ENCODE data around the gene RAB22A.

Gene RAB22A

DNA sequence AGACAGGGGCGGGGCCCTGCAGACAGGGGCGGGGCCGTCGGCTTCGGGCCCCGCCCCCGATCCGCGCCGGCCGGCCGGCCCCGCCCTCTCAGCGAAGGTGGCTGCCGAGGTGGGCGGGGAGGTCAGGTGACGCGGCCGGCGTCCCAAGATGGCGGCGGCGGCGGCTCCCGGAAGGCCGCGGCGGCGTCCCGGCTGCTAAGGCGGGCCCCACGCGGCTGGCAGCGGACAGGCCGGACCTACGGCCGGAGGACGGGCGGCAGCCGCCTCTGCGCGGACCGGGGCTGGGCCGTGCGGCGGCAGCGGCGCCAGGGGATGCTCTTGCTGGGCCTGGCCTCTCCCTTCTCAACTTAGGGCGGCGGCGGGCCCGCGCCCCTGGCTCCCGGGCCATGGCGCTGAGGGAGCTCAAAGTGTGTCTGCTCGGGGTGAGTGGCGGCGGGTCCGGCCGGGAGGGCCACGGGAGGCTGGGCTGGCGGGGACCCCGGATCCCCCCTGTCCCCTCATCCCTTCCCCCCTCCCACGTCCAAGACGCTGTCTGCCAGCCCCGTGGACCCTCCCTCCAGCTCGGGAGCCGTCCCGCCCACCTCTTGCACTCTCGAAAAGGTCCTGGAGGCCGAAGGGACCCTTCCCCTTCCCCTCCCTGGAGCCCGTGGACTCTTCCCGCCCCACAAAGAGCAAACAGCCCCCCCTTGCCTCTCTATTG is at the start of gene RAB22A:
Gene RAB22A, plus strand, starts transcription at position 125 of the 700 bp plus-strand sequence. Its CDS starts 262 bp downstream, at position 387.
- DNase-seq = peak; percentile 37 to 55

- no peak for DNase-seq
These were observed 49.5 kb upstream of the RAB22A start for GRCh38 chr20:58260006-58260405.

DNA sequence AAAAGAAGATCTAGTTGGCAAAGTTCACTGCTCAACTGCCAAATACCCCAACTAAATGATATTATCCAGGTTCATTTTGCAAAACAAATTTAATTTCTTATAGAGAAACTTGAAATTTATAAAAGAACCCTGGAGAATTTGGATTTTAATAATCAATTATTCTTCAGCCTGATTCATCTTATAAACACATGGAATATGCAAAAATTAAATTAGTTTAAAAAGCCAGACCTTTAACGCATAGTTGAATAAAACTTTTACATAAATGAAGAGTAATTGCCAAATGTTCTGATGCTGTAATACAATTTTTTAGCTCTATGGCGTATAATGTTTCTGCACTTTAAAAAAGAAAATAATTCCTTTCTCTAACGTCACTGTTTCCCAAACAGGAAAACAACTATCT is 47.9 kb upstream of the RAB22A start:
- DNase-seq = no peak

DNA sequence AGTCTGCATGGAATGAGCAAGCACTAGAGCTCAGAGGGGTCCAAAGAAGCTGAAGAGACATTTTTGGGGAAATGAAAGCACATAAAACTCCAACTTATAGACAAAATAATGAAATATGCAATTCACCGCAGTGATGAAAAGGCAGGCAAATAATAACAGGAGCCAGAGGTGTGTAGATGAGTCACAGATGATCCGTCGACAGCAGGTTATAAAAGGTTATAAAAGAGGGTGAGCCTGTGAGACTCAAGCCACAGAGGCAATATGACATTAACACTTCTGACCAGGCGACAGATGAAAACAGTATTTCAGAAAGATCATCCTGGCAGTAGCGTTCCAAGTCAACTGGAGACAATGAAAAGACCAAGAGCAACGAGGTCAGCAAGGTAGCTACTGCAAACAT is 45.2 kb upstream of the RAB22A start:
- no peak for DNase-seq

GRCh38 chr20:58267389-58268215 is 41.9 kb upstream of the RAB22A start:
- DNase-seq = no peak

DNA sequence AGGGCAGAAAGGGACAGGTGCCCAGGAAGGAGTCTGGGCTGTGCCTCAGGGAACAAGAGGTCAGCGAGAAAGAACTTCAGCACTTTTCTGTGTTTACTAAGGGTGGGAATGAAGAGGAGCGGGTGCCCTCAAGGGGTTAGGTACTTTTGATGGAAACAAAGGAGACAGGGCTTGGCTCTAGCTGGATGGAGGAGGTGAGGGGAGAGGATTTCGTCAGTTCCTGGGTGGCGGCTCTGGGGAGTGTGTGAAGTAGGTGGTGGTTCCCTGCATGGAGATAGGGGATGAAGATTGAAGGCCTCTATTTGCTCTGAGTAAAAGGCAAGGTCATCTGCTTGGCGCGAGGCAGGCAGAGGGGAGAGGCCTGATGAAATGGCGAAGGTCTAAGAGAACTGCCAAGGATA is 41.1 kb upstream of the RAB22A start:
- DNase-seq = no peak

DNA sequence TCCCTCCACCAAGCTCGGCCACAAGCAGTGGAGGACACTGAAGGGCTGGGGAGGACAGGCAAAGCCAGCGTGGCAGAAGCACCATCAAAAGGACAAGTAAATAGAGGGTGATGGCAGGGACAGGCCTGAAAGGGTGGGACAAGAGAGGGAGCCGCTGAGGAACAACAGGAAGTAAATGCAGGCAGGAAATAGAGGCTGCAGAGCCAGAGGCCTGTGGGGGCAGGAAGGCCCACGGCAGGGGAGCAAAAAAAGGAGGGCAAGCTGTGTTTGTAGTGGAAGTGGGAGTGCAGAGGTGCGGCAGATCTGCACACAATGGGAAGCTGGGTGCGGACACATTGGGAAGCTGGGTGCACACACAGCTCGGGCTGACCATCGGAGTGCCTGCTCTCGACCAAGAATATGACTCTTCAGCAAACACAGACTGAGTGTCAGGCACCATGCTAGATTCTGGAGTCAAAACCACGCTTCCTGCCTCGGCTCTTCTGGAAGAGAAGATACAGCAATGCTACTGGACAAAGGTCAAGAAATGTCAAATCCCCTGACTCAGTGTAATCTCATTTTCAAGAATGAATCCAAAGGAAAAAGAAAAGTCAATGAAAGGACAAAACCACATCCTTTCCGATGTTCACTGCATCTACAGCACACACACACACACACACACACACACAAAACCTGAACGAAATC is 40.4 kb upstream of the RAB22A start:
- no peak for DNase-seq

GRCh38 chr20:58271606-58272351 is 37.7 kb upstream of the RAB22A start:
- no peak for DNase-seq

GRCh38 chr20:58274384-58274783 is 35.1 kb upstream of the RAB22A start:
- no peak for DNase-seq

DNA sequence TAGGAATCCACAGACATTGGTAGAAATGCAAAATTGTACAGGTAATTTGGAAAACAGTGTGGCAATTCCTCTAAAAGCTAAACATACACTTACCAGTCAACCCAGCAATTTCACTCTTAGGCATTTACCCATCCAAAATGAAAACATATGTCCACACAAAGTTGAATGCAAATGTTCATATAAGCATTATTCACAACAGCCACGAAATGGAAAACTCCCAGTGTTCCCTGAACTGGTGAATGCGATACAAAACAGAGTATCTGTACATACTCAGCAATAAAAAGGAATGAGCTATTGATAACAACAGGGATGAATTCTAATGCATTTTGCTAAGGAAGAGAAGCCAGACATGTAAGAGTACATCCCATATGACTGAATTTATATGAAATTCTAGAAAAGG is 32.4 kb upstream of the RAB22A start:
- no peak for DNase-seq

DNA sequence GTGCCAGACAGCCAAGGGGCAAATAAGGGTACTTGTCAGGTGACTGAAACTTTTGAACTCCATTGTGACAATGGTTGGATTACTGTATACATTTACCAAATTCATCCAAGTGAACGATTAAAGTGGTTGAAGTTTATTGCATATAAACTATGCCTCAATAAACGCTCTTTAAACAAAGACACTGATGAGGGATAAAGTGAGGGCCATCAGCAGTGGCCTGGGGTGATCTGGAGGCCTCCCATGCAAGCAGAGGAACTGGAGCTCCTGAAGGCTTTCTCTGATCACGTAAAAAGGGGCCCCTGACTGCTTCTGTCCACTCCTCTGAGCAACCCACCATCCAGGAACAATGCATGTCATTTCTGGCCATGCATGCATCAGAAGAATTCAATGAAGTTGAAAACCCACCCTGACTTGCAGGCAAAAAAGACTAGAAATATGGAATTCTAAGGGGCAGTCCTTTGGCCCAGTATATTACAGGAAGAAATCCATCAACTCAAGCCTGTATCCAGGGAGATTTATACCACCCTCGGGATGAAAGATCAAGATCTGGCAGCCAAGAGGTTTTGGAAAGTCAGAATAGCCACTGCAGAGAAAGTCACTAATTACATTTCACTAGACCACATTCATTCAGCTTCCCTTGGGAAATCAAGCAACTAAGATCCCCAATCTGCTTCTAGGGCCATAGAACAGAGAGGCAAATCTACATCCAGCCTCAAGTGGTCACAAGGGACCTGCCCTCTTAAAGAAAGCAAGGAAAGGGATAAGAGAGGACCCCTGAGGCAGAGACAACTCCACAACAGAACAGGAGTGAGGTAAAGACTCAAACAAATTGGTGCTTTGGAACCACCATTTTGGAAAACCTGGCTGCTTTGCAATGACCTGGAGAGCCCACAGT is 31.7 kb upstream of the RAB22A start:
- peak; percentile 8 to 46 for DNase-seq

DNA sequence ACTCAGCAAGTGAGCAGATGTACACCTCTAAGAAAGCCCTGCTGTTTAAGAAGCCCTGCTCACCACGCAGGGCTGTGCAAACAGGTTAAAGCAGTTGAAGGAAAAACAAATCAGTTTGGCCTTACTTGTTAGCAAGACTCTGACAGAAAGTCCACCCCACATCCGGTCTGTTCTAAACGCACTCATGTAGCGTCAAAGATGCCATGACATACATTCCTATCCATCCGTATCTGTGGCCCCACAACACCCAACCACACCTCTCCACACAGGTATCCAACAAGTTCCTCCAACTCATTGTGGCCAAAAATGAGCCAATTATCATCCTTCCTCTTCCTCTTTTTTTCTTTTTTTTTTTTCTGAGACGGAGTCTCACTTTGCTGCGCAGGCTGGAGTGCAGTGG is 22.8 kb upstream of the RAB22A start:
- no peak for DNase-seq

DNA sequence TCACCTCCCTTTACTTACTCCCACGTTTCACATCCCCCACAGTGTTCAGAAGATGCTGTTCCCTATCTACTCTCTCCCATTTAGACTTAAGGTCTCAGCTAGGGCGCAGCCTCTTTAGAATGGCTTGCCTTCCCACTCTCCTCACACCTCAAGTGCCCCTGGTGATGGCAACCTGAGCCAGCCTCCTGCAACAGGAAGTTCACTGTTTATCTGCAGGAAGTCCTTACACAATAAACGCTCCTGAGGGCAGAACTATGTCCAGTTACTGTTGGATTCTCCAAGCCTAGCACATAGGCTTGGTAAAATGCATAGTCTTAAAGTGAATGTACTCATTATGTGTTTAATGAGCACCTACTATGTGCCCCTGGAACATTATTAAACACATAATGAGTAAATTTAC is 21.9 kb upstream of the RAB22A start:
- no peak for DNase-seq

GRCh38 chr20:58289143-58289542 is 20.4 kb upstream of the RAB22A start:
- DNase-seq = no peak

- DNase-seq = peak; percentile 34 to 72
These were observed 16.1 kb upstream of the RAB22A start for GRCh38 chr20:58293453-58293852.

DNA sequence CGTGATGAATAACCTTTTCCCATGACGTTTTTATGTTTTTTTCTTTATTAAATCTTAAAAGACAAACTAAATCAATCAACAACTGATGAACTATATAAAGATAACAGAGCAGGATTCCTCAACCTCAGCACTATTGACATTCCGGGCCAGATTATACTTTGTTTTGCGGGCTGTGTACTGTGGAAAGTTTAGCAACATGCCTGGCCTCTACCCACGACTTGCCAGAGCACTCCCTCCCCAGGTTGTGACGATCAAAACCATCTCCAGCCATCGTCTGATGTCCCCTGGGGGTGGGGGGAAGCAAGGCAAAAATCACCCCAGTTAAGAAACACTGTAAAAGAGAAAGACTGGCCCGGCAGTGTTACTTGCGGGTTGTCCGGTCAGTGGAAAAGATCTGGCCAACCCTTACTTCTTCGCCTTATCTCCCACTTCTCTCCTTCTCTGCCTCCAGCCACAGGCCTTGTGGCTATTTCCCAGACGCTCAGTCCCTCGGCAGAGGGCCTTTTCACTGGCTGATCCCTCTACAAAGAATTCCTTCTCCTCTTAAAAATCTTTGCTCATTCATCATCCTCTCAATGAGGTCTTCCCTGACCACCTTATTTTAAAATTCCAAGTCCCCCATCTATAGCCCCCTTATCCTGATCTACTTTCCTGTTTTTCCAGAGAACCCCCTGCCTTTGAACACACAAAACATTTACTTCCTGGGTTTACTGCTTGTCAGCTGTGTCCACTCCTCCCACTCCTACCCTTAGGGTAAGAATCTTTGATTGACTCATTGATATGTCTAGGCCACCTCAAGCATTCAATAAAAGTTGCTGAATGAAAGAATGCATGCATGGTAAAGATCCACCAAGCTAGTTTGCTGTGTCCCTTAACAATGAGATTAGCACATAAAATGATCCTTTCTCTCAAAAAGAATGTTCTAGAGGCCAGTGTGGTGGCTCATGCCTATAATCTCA is 14.7 kb upstream of the RAB22A start:
- no peak for DNase-seq

GRCh38 chr20:58296051-58296837 is 13.3 kb upstream of the RAB22A start:
- DNase-seq = no peak

DNA sequence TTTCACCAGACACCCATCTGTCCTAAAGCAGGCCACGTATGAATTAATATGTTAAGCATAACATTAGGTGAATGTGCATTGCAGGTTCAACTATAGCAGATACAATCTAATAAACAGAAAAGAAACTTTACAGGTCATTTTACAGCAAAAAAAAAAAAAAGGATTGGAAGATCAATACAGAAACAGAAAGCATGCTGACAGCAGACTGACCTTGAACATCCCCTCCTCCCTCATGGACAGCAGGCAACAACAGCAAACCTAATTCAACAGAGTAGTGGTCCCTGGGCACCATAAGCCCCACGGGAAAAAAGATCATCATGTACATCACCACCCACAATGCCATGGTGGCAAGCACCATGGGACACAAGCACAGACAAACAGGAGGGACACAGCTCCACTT is 12.1 kb upstream of the RAB22A start:
- no peak for DNase-seq

DNA sequence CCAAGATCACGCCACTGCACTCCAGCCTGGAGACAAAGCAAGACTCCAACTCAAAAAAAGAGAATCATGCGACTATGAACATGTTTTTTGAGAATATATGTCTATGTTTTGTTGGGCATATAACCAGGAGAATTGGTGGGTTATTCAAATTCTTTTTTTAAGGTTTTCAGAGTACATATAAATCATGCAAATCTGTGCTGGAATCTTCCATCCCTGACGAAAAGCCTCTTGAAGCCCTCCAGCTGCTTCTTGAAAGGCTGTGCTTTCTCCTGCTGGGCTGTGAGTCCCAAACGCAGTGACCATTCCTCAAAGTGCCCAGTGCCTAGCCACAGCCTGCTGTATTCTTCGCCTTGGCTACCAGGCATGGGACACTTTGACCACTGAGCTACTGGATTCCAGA is 9.2 kb upstream of the RAB22A start:
- no peak for DNase-seq

- no peak for DNase-seq
These were observed 6.0 kb upstream of the RAB22A start for GRCh38 chr20:58303547-58303946.

All from NCI-H524 (cell line).